HEK293 (cell line): Measurements from ENCODE around the gene ALKBH4.

Source experiments
- CTCF ChIA-PET: fragments of 350-600 bp; formaldehyde crosslinking; extraction: SDS; loops from one replicate; lab custom pipeline; 2021; ENCODE audit warnings: antibody characterized with exemption; lab: Yijun Ruan, JAX
- POLR2A ChIA-PET: fragments of 300-600 bp; formaldehyde crosslinking; extraction: SDS; loops from one replicate; lab custom pipeline; 2020; ENCODE audit warnings: antibody characterized with exemption, inconsistent platforms; lab: Yijun Ruan, JAX
- H3K27ac ChIP-seq: fragments of 200-500 bp; sonication (Bioruptor generic); 2 replicates; pipeline ENCODE4 v1.5.1; 2014; ENCODE audit warnings: low read depth, low read length, control low read depth, inconsistent platforms; ENCODE audit errors: extremely low read depth
- H3K36me3 ChIP-seq, 2 experiments: fragments of 200-500 bp in 1 of 2; sonication (Bioruptor generic) in 1 of 2; 1 replicate in 1 of 2; 2 replicates in 1 of 2; pipeline ENCODE4 v1.5.1; 2014 to 2017; ENCODE audit warnings: inconsistent platforms in 2 of 2, low read length in 2 of 2; ENCODE audit not compliant: control insufficient read depth in 2 of 2, insufficient read depth in 1 of 2
- H3K4me1 ChIP-seq: fragments of 200-500 bp; sonication (Bioruptor generic); 2 replicates; pipeline ENCODE4 v1.5.1; 2014; ENCODE audit warnings: mild to moderate bottlenecking, low read length, inconsistent platforms; ENCODE audit not compliant: control insufficient read depth, insufficient read depth
- H3K4me3 ChIP-seq: 2 replicates; pipeline ENCODE4 v1.5.1; 2011; ENCODE audit warnings: low read depth, mild to moderate bottlenecking, control low read depth, low read length, moderate library complexity
- H3K9me3 ChIP-seq: fragments of 200-500 bp; sonication (Bioruptor generic); 2 replicates; pipeline ENCODE4 v1.5.1; 2014; ENCODE audit warnings: low read depth, low read length, inconsistent platforms; ENCODE audit not compliant: control insufficient read depth, insufficient read depth
- IKZF3 ChIP-seq: fragments of 450-650 bp; IDR thresholded peaks from 2 replicates; pipeline ENCODE4 v1.5.0; 2018; ENCODE audit warnings: missing biosample characterization, mild to moderate bottlenecking, missing genetic modification characterization, moderate library complexity
- KLF8 ChIP-seq: fragments of 450-650 bp; formaldehyde crosslinking; IDR thresholded peaks from 2 replicates; pipeline ENCODE4 v1.5.1; 2016; ENCODE audit warnings: missing biosample characterization, missing genetic modification characterization
- PATZ1 ChIP-seq: fragments of 450-650 bp; formaldehyde crosslinking; IDR thresholded peaks from 2 replicates; pipeline ENCODE4 v1.5.1; 2016; ENCODE audit warnings: missing biosample characterization, missing genetic modification characterization
- PRDM10 ChIP-seq: fragments of 450-650 bp; formaldehyde crosslinking; IDR thresholded peaks from 2 replicates; pipeline ENCODE4 v1.5.1; 2016; ENCODE audit warnings: missing biosample characterization, missing genetic modification characterization
- PRDM4 ChIP-seq: fragments of 450-650 bp; formaldehyde crosslinking; IDR thresholded peaks from 2 replicates; pipeline ENCODE4 v1.5.1; 2017; ENCODE audit warnings: missing biosample characterization, missing genetic modification characterization
- SCRT2 ChIP-seq: fragments of 450-650 bp; formaldehyde crosslinking; IDR thresholded peaks from 2 replicates; pipeline ENCODE4 v1.5.1; 2016; ENCODE audit warnings: missing biosample characterization, missing genetic modification characterization
- SETDB1 ChIP-seq: IDR thresholded peaks from one replicate; pipeline ENCODE4 v1.6.1; 2017; ENCODE audit warnings: mild to moderate bottlenecking, low read length, moderate library complexity, mixed read lengths; ENCODE audit not compliant: insufficient read length
- SP3 ChIP-seq: fragments of 450-650 bp; formaldehyde crosslinking; IDR thresholded peaks from 2 replicates; pipeline ENCODE4 v1.5.1; 2016; ENCODE audit warnings: missing biosample characterization, missing genetic modification characterization
- YY1 ChIP-seq: fragments of 450-650 bp; formaldehyde crosslinking; IDR thresholded peaks from 2 replicates; pipeline ENCODE4 v1.5.1; 2018; ENCODE audit warnings: missing biosample characterization, missing genetic modification characterization
- ZBTB20 ChIP-seq: fragments of 450-650 bp; formaldehyde crosslinking; IDR thresholded peaks from 2 replicates; pipeline ENCODE4 v1.5.1; 2016; ENCODE audit warnings: missing biosample characterization, missing genetic modification characterization
- ZBTB48 ChIP-seq: fragments of 450-650 bp; formaldehyde crosslinking; IDR thresholded peaks from 2 replicates; pipeline ENCODE4 v1.5.1; 2016; ENCODE audit warnings: missing biosample characterization, missing genetic modification characterization
- ZBTB7A ChIP-seq: fragments of 450-650 bp; formaldehyde crosslinking; IDR thresholded peaks from 2 replicates; pipeline ENCODE4 v1.5.1; 2016; ENCODE audit warnings: low read depth, missing biosample characterization, missing genetic modification characterization
- ZEB2 ChIP-seq: fragments of 450-650 bp; formaldehyde crosslinking; IDR thresholded peaks from 2 replicates; pipeline ENCODE4 v1.5.1; 2016; ENCODE audit warnings: missing biosample characterization, missing genetic modification characterization
- ZNF114 ChIP-seq: fragments of 450-650 bp; formaldehyde crosslinking; IDR thresholded peaks from 2 replicates; pipeline ENCODE4 v1.5.0; 2017; ENCODE audit warnings: missing biosample characterization, missing genetic modification characterization
- ZNF121 ChIP-seq: fragments of 450-650 bp; formaldehyde crosslinking; IDR thresholded peaks from 2 replicates; pipeline ENCODE4 v1.5.1; 2016; ENCODE audit warnings: missing biosample characterization, missing genetic modification characterization
- ZNF155 ChIP-seq: fragments of 450-650 bp; formaldehyde crosslinking; IDR thresholded peaks from 2 replicates; pipeline ENCODE4 v1.5.1; 2016; ENCODE audit warnings: missing biosample characterization, missing genetic modification characterization
- ZNF184 ChIP-seq: fragments of 450-650 bp; IDR thresholded peaks from 2 replicates; pipeline ENCODE4 v1.5.1; 2018; ENCODE audit warnings: missing biosample characterization, mild to moderate bottlenecking, missing genetic modification characterization
- ZNF221 ChIP-seq: fragments of 450-650 bp; formaldehyde crosslinking; IDR thresholded peaks from 2 replicates; pipeline ENCODE4 v1.5.1; 2017; ENCODE audit warnings: missing biosample characterization, missing genetic modification characterization, borderline replicate concordance
- ZNF335 ChIP-seq: fragments of 450-650 bp; formaldehyde crosslinking; conservative IDR thresholded peaks from 2 replicates; pipeline ENCODE4 v1.5.1; 2016; ENCODE audit warnings: missing biosample characterization, missing genetic modification characterization
- ZNF362 ChIP-seq: fragments of 450-650 bp; formaldehyde crosslinking; IDR thresholded peaks from 2 replicates; pipeline ENCODE4 v1.5.1; 2016; ENCODE audit warnings: missing biosample characterization, missing genetic modification characterization
- ZNF366 ChIP-seq: fragments of 450-650 bp; formaldehyde crosslinking; conservative IDR thresholded peaks from 2 replicates; pipeline ENCODE4 v1.5.1; 2016; ENCODE audit warnings: missing biosample characterization, missing genetic modification characterization
- ZNF514 ChIP-seq: fragments of 450-650 bp; formaldehyde crosslinking; IDR thresholded peaks from 2 replicates; pipeline ENCODE4 v1.5.1; 2016; ENCODE audit warnings: missing biosample characterization, missing genetic modification characterization
- ZNF580 ChIP-seq: fragments of 450-650 bp; formaldehyde crosslinking; IDR thresholded peaks from 2 replicates; pipeline ENCODE4 v1.5.1; 2016; ENCODE audit warnings: missing biosample characterization, missing genetic modification characterization
- ZNF600 ChIP-seq: fragments of 450-650 bp; formaldehyde crosslinking; IDR thresholded peaks from 2 replicates; pipeline ENCODE4 v1.5.1; 2016; ENCODE audit warnings: missing biosample characterization, missing genetic modification characterization
- ZNF645 ChIP-seq: fragments of 450-650 bp; formaldehyde crosslinking; IDR thresholded peaks from 2 replicates; pipeline ENCODE4; 2016; ENCODE audit warnings: missing biosample characterization, missing genetic modification characterization

ALKBH4 gene

GRCh38 chr7:102432442-102433218 is 32.0 kb downstream of the ALKBH4 start (continued):
- peak; percentile 68 for TF ChIP-seq SCRT2 (tag by site-specific recombination)
- TF ChIP-seq SETDB1, result no peak
- no peak for TF ChIP-seq ZNF645 (tag by site-specific recombination)
- peak; percentile 61; the same call in 1 of the 2 replicates for TF ChIP-seq ZNF600 (tag by site-specific recombination)
- TF ChIP-seq ZNF184 (tag by site-specific recombination), result no peak
- TF ChIP-seq ZNF121 (tag by site-specific recombination), result peak; percentile 73; the same call in 1 of the 2 replicates
- peak; percentile 30; the same call in 1 of the 2 replicates for TF ChIP-seq SP3
- peak; percentile 71; the same call in 1 of the 2 replicates for TF ChIP-seq KLF8 (tag by site-specific recombination)

- peaks cover 15% of the 10 kb centered on the region for H3K4me1 ChIP-seq
- ChIA-PET CTCF (interaction anchor here (0.6 kb wide), 4 partner anchors 22 to 42 kb away, joined by 3 to 5 read pairs (median 3); no protein-coding TSS in a partner anchor), POLR2A (no interaction called here)
- H3K9me3 ChIP-seq, result no peaks in the 10 kb centered on the region
- H3K27ac ChIP-seq, result peak overlapping the region; percentile 1; the same call in 1 of the 2 replicates
- H3K4me3 ChIP-seq, result no peak overlapping the region
- peaks cover 6 to 9% of the 10 kb centered on the region in 2 experiments; a peak in 2 of 3 replicates for H3K36me3 ChIP-seq
- no peak for TF ChIP-seq YY1 (tag by site-specific recombination)
- TF ChIP-seq ZNF221 (tag by site-specific recombination), result no peak
- TF ChIP-seq ZNF366 (tag by site-specific recombination), result peak; percentile 69
- TF ChIP-seq ZBTB20 (tag by site-specific recombination), result peak; percentile 60
- TF ChIP-seq PRDM4, result peak; percentile 17; the same call in 1 of the 2 replicates
- TF ChIP-seq ZNF514, result no peak
- no peak for TF ChIP-seq ZBTB7A
- TF ChIP-seq IKZF3 (tag by site-specific recombination), result 0 out of 2 replicates have a peak, but pooled peaks have one; percentile 20
- TF ChIP-seq ZNF114 (tag by site-specific recombination), result no peak
- no peak for TF ChIP-seq ZNF362 (tag by site-specific recombination)
- no peak for TF ChIP-seq ZNF155 (tag by site-specific recombination)
- no peak for TF ChIP-seq ZEB2
- TF ChIP-seq ZNF580 (tag by site-specific recombination), result no peak
- TF ChIP-seq ZNF335 (tag by site-specific recombination), result peak; percentile 70
- TF ChIP-seq PATZ1 (tag by site-specific recombination), result peak; percentile 30; the same call in 1 of the 2 replicates
- peak; percentile 98 for TF ChIP-seq ZBTB48 (tag by site-specific recombination)
- peak; percentile 92 for TF ChIP-seq PRDM10
These were observed 32.9 kb downstream of the ALKBH4 start for GRCh38 chr7:102431617-102432298.
